NCI-H1105 treated with DMSO at 0.1 percent for 48 hours (cell line): ENCODE results near the gene GH1.
"Not testable (repeated sequence)": the region's sequence is repeated elsewhere in the genome, so short reads cannot be mapped to it uniquely, and the experiment has no call there.

ENCODE experiments used
- DNase-seq: peaks from one replicate; lab custom pipeline; 2025; lab: John Stamatoyannopoulos, UW

The GH1 gene

DNA sequence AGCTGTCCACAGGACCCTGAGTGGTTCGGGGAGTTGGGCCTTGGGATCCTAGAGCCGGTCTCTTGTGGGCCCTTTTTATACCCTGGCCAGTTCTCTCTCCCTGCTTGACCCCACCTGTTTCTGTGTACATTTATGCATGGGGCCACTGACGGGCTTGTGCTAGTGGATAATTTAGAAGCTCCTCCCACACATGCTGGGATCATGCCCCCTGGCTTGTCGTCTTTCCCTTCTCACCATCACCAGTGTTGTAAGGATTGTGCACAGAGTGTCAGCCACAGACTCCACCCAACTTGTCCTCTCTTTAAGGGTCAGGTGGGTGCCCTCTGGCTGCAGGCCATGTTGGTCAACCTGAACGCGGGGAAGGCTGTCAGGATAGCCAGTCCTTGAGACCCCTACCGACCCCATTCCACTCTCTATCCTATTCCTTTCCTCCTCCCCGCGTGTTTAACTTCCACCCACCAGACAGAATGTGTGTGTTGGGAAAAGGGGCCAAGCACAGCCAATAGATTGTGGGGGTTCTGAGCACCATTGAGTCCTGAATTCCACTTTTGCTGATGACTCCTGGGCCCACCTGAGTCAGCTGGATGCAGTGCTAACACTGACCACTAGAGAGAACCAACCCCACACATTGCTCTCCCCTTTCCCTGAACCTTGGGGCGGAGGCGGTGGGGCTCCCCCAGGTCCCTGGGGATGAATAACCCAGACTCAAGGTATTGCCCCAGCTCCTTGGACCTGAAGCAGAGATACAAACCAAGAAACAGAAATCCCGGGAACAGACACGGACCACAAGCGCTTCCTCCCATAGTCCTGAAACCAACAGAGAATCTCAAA is 21.9 kb downstream of the GH1 start, which contains the start of gene CSH1:
TSS of gene CSH1 (minus strand) at position 51 of the 831 bp plus-strand sequence. CDS start 63 bp downstream, outside the sequence.
- DNase-seq: not testable (repeated sequence)

DNA sequence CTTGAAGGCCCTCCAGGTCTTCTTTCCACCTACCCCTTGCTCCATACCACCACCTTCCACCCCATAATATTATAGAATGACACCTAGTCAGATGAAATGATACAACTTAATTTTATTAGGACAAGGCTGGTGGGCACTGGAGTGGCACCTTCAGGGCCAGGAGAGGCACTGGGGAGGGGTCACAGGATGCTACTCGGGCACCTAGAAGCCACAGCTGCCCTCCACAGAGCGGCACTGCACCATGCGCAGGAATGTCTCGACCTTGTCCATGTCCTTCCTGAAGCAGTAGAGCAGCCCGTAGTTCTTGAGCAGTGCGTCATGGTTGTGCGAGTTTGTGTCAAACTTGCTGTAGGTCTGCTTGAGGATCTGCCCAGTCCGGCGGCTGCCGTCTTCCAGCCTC is 23.8 kb downstream of the GH1 start:
- DNase-seq: not testable (repeated sequence)

GRCh38 chr17:63894021-63894420 is 24.6 kb downstream of the GH1 start:
- not testable (repeated sequence) for DNase-seq

DNA sequence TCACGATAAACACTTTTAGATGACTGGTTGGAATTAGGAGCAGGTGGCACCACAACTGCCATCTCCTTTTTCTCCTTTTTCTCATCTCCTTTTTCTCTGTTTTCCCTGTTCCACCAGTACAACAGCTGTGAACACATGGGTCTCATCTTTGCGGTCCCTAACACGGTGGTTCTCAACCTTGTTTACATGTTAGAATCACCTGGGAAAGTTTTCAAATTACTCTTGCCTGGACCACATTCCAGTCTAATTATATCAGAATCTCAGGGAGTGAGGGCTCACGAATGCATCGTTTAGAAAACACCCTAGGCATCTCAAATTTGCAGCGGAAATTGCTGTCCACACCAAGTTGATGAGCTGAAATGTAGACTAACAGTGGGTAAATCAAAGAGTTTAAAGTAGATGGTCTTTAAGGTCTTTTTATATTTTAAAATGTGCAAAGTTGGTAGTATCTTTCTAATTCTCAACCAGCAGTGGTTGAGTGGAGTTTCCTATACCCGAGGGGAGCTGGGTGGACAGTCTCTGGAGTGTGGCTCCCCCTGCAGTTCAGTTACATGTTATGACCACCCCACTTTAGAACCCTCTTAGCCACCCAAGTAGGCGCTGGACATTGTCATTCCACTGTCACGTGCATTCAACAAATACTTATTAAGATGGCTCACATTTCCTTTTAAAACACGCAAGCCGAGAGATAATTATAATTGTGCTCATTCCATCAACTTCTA is 26.2 kb downstream of the GH1 start:
- DNase-seq: not testable (repeated sequence)

DNA sequence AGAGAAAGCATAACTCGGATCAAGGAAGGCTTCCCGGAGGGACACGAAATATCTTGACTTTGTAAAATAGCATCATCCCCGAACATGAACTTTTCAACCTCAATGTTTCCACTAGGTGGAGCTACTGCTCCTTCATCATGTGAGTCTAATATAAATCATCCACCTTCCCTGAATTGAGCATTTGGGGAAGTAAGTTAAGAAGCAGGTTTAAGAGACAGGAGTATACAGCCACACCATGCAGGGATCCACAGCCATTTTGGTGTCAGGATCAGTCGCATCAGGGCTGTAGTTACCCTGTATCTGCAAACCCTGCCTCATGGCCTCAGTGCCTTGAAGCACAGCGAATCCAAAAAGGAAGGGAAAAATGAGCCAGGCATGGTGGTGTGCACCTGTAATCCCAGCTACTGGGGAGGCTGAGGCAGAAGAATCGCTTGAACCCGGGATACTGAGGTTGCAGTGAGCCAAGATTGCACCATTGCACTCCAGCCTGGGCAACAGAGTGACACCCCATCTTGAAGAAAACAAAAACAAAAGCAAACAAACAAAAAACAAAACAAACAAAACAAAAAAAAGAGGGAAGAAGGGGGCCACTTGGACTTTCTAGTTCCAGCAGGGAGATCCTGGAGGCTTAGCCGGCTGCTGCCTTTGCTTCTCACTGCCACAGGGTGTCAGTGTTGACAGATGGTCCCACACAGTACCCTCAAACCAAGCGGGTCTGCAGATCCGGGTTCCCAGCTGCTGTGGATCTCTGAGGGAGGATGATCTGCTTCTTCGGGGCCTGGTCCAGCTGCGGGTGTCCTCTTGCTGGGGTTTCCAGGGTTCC is 29.4 kb downstream of the GH1 start:
- not testable (repeated sequence) for DNase-seq

GRCh38 chr17:63885119-63885518 is 33.5 kb downstream of the GH1 start:
- DNase-seq: not testable (repeated sequence)

- not testable (repeated sequence) for DNase-seq
Observed at GRCh38 chr17:63882626-63883126, 36.0 kb downstream of the GH1 start.

- no peak for DNase-seq
Observed at GRCh38 chr17:63881935-63882601, 36.6 kb downstream of the GH1 start, which contains the start of gene GH2. Gene GH2 (minus strand): TSS chr17:63881944. CDS start chr17:63881801, 143 bp downstream.

- not testable (repeated sequence) for DNase-seq
Observed at GRCh38 chr17:63881337-63881736, 37.3 kb downstream of the GH1 start.

DNA sequence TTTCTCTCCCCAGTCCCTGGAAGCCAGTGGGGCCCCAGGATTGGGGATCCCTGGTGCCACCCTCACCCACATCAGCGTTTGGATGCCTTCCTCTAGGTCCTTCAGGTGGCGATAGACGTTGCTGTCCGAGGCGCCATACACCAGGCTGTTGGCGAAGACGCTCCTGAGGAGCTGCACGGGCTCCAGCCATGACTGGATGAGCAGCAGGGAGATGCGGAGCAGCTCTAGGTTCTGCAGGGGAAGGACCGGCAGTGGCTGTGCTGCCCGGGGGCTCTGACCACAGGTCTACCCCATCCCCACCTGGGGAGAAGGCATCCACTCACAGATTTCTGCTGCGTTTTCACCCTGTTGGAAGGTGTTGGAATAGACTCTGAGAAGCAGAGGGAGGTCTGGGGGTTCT is 37.9 kb downstream of the GH1 start:
- DNase-seq: no peak

DNA sequence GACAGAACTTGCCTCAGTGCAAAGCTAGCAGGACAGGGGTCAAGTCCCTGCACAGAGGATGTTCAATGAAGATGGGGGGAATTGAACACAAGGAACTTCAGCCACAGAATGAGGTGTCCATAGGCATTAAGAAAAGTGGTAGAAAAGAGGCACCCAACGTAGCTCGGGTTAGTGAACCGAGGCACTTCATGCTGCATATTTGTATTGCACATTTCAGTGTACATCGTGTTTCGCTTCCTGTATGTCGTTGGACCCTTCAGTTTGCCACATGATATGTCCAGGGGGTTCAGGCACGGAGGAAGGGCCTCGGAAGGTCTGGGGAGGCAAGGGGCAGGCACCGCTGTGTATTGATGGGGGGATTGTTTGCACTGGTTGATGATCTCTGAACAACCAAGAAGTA is 40.2 kb downstream of the GH1 start:
- not testable (repeated sequence) for DNase-seq

DNA sequence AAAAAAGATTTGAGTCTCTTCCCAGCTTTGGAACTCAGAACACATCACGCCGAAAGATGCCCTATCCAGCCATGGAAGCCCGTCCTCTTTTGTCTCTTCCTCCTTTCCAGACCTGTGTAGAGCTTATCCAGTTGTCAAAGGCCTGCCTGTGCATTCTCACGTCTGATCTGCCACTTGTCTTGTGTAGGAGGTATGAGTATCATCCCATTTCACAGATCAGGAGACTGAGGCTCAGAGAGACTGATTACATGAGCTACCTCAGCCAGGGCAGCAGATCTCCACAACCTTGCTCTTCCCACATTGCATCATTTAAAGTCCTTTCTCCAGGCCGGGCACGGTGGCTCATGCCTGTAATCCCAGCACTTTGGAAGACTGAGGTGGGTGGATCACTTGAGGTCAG is 43.9 kb downstream of the GH1 start:
- not testable (repeated sequence) for DNase-seq

- not testable (repeated sequence) for DNase-seq
Observed at GRCh38 chr17:63874061-63874626, 44.5 kb downstream of the GH1 start.

DNA sequence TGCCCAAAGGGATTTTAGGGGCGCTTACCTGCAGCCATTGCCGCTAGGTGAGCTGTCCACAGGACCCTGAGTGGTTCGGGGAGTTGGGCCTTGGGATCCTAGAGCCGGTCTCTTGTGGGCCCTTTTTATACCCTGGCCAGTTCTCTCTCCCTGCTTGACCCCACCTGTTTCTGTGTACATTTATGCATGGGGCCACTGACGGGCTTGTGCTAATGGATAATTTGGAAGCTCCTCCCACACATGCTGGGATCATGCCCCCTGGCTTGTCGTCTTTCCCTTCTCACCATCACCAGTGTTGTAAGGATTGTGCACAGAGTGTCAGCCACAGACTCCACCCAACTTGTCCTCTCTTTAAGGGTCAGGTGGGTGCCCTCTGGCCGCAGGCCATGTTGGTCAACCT is 45.1 kb downstream of the GH1 start, which contains the start of gene CSH2:
TSS of gene CSH2 (minus strand) at position 101 of the 400 bp plus-strand sequence. CDS start at position 38, 63 bp downstream.
- not testable (repeated sequence) for DNase-seq

DNA sequence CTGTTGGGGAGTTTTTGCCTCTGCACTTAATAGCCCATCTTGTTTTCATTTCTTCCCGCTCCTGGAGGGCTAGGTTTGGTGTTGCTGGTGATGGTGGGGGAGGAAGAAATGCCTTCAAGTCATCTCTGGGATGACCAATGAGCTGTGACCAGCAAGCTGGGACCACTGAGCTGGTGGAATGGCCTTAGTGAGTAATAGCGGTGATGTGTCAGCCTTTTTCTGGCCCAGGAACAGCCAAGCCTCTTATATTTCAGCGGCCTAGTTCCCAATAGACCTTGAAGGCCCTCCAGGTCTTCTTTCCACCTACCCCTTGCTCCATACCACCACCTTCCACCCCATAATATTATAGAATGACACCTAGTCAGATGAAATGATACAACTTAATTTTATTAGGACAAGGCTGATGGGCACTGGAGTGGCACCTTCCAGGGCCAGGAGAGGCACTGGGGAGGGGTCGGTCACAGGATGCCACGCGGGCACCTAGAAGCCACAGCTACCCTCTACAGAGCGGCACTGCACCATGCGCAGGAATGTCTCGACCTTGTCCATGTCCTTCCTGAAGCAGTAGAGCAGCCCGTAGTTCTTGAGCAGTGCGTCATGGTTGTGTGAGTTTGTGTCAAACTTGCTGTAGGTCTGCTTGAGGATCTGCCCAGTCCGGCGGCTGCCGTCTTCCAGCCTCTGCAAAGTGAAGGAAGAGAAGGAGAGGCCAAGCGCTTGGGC is 46.8 kb downstream of the GH1 start:
- not testable (repeated sequence) for DNase-seq

DNA sequence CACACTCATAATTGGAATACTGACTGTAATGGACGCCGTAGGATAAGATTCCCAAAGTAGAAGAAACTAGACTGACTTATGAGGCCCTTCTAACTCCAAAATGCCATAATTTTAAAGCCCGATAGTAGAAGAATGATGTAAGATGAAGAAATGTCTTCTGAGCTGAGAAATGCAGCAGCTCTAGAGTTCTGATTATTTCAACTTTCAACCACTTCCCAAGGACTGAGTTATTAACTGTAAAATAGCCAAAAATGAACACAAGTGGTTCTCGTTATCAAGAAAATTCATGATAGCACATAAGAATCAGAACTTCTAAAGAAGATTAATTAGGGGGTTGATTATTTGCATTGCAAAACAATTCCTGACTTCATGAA is 48.4 kb downstream of the GH1 start:
- DNase-seq: not testable (repeated sequence)

- not testable (repeated sequence) for DNase-seq
Observed at GRCh38 chr17:63869491-63870291, 48.9 kb downstream of the GH1 start.
